Esophagus (tissue), 2 donors: ENCODE results near the gene PRIMPOL. TPM values are rescaled to one million over a fixed set of nuclear protein-coding genes. Genes with fewer than 3 reads are reported as not detected.
A peak's percentile ranks its signal among the peaks of the same experiment; 100 is the strongest.

Experiments used
- H3K27ac ChIP-seq, 2 donors: one replicate each; pipeline ENCODE4 v1.5.1; 2013; ENCODE audit warnings: low read depth in 2 of 2, mild to moderate bottlenecking in 2 of 2, inconsistent platforms in 1 of 2, low read length in 1 of 2, moderate library complexity in 1 of 2
- H3K27me3 ChIP-seq, 2 donors: one replicate each; pipeline ENCODE4 v1.6.1; 2013; ENCODE audit warnings: low read length in 2 of 2, control low read depth in 1 of 2, mild to moderate bottlenecking in 1 of 2; ENCODE audit not compliant: insufficient read depth in 2 of 2, control insufficient read depth in 1 of 2
- H3K36me3 ChIP-seq, 2 donors: one replicate each; pipeline ENCODE4 v1.6.1; 2013; ENCODE audit warnings: low read length in 1 of 2; ENCODE audit not compliant: control insufficient read depth in 2 of 2, insufficient read depth in 2 of 2
- H3K4me1 ChIP-seq, 2 donors: one replicate each; pipeline ENCODE4 v1.6.1; 2013; ENCODE audit warnings: low read length in 1 of 2; ENCODE audit not compliant: control insufficient read depth in 2 of 2, insufficient read depth in 2 of 2
- H3K4me3 ChIP-seq, 2 donors: one replicate each; pipeline ENCODE4 v1.5.1; 2013; ENCODE audit warnings: low read length in 2 of 2, mild to moderate bottlenecking in 2 of 2, low read depth in 1 of 2, moderate library complexity in 1 of 2
- H3K9me3 ChIP-seq, 2 donors: one replicate each; pipeline ENCODE4 v1.6.1; 2013; ENCODE audit warnings: mild to moderate bottlenecking in 2 of 2, low read depth in 1 of 2, low read length in 1 of 2, moderate library complexity in 1 of 2; ENCODE audit not compliant: control insufficient read depth in 2 of 2, insufficient read depth in 1 of 2
- WGBS, 2 donors: extraction: QIAGEN DNeasy Blood & Tissue Kit; methylation state at CpG; one replicate each; pipeline ENCODE4 v1.1.7; 2013; 5-methylcytosine and 5-hydroxymethylcytosine counted together
- polyA plus RNA-seq, 2 donors: library from polyadenylated mRNA; stranded (reverse); fragments of 200-250 nt; gene quantifications; one replicate each; pipeline ENCODE4 v1.2.3, GENCODE V29; 2013
- donor health status: healthy with polysubstance abuse.
- donor health status: Bipolar disorder and iron deficiency.

The PRIMPOL gene
- polyA plus RNA-seq, 2 donors = 5.9 to 27.3 TPM

DNA sequence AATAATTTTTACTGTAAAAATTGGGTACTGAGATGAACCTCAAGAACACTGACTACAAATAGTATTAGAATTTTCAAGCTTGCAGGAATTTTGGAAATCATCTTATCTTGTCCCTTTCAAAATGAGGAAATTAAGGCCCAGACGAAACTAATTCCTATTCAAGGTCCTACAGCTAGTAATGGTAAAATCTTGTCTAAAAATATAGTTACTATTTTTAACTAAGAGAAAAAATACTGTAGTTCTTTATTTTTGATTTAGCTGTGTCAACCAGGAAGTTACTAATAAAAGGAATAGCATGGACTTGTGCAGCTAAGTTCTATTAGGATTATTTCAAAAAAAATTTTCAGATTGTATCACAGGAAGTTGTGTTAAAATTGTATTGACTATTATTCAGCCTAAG is 12.7 kb downstream of the PRIMPOL start:
- Histone ChIP-seq H3K4me3 (no peak overlapping the region), H3K4me1 (no peaks in the 10 kb centered on the region), H3K27ac (no peak overlapping the region), H3K9me3 (no peaks in the 10 kb centered on the region), H3K36me3 (peaks cover 0 to 8% of the 10 kb centered on the region in 2 donors), H3K27me3 (no peaks in the 10 kb centered on the region)
- WGBS, 2 donors = 75 to 81% methylated on average over 1 of the region's 1 CpG

DNA sequence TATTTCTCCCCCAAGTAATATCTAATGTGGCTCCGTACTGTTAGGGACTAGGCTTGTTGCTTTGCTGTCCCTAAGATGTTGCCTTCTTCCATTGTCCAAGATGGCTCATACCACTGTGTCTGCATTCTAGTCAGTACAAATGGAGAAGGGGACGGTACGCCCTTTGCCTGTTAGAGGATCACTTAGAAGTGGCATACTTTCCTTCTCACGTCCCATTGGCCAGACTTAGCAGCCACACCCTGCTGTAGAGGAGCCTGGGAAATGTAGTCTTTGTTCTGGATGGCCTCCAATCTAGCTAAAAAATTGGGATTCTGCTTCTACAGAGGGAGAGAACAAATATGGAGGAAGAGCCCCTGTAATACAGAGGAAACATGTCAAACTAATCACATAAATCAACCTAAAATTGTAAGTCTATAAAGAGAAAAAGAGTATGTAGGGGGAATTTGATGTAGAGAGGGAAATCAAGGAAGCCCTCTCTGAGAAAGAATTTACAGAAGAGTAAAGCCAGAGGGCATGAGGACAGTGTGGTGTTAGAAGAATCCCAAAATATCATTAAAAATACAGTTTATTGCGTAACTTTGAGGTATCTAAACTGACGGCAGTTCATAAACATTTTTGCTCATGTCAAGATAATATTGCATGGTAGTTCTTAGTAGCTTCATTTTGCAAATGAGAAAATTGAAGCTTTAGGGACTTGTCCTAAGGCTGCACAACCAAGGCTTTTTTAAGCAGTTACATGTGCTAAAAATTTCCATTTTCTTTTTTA is 15.1 kb downstream of the PRIMPOL start:
- no peaks in the 10 kb centered on the region for H3K9me3 ChIP-seq
- peaks cover 0 to 11% of the 10 kb centered on the region in 2 donors for H3K36me3 ChIP-seq
- H3K4me3 ChIP-seq = no peak overlapping the region
- H3K4me1 ChIP-seq = peaks cover 0 to 3% of the 10 kb centered on the region in 2 donors
- 71 to 75% methylated on average over 6 of the region's 6 CpGs for WGBS, 2 donors
- no peak overlapping the region for H3K27ac ChIP-seq
- no peaks in the 10 kb centered on the region for H3K27me3 ChIP-seq

DNA sequence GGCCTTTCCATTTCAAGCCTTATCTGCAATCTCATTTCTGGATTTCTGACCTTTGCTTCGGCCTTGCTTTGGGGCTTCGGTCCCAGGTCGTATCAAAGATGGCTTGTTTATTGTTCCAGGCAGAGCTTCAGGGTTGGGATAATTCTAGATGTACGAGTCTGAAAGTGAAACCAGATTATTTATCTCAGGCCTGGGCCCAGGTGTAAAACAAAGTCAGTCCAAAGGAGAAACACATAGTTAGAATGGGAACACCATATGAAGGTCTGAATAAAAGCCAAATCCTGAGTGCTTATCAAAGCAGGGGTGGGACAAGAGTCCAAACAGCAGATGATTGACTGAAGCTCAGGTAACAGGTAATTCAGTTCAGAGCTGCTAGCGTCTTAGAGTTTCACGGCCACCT is 17.1 kb downstream of the PRIMPOL start:
- 63 to 85% methylated on average over 6 of the region's 6 CpGs for WGBS, 2 donors
- Histone ChIP-seq H3K4me1 (peaks cover 0 to 4% of the 10 kb centered on the region in 2 donors), H3K9me3 (no peaks in the 10 kb centered on the region), H3K36me3 (peaks cover 0 to 11% of the 10 kb centered on the region in 2 donors), H3K4me3 (no peak overlapping the region), H3K27me3 (no peaks in the 10 kb centered on the region), H3K27ac (no peak overlapping the region)

DNA sequence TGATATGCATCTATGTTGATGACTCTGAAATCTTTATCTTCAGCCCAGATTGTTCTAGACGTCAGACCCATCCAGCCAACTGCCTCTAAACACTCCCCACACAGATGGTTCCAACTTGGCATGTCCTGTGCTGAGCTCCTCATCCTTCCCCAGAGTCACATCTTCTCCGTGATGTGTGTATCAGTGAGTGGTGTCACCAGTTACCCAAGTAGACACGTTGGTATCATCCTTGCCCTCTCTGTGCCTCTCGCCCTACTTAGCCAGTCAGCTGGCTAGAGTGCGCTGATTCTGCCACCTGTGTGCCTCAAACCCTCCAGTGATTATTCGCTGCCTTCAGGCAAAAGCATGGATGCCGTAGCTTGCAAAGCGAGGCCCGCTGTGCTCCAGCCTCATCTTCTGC is 18.6 kb downstream of the PRIMPOL start:
- WGBS, 2 donors = 93 to 95% methylated on average over 9 of the region's 9 CpGs
- Histone ChIP-seq H3K4me1 (peaks cover 0 to 4% of the 10 kb centered on the region in 2 donors), H3K36me3 (peaks cover 7 to 18% of the 10 kb centered on the region in 2 donors), H3K4me3 (no peak overlapping the region), H3K9me3 (no peaks in the 10 kb centered on the region), H3K27me3 (no peaks in the 10 kb centered on the region), H3K27ac (no peak overlapping the region)

DNA sequence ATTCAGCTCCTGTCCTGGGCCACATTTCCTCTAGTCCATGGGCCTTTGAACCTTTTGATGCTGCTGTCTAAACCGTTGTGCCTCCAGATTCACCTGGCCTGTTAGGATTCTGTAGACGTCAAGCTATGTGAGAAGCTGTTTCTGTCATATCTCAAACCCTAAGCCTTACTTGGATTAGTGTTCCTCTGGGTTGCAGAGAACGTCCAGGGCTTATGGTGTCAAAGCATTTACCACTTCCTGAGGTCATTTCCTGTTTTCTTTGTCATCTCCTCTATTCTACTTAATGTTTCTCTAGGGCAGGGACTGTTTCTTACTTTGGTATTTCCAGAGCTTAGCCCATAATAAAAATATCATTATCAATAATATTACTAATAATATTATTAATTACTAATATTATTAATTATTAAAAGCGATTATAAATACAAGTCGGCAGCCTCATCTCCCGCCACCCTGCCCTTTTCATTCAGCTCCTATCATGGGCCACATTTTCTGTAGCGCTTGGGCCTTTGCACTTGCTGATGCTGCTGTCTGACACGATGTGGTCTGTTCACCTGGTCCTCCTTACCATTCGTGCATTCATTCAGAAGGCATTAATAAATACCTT is 19.1 kb downstream of the PRIMPOL start:
- Histone ChIP-seq H3K27ac (peak overlapping the region in 1 of 2 donors; percentile 39), H3K27me3 (no peaks in the 10 kb centered on the region), H3K9me3 (no peaks in the 10 kb centered on the region), H3K36me3 (peaks cover 7 to 18% of the 10 kb centered on the region in 2 donors), H3K4me3 (no peak overlapping the region), H3K4me1 (peaks cover 0 to 4% of the 10 kb centered on the region in 2 donors)
- WGBS, 2 donors = 81% methylated on average over 9 of the region's 9 CpGs

DNA sequence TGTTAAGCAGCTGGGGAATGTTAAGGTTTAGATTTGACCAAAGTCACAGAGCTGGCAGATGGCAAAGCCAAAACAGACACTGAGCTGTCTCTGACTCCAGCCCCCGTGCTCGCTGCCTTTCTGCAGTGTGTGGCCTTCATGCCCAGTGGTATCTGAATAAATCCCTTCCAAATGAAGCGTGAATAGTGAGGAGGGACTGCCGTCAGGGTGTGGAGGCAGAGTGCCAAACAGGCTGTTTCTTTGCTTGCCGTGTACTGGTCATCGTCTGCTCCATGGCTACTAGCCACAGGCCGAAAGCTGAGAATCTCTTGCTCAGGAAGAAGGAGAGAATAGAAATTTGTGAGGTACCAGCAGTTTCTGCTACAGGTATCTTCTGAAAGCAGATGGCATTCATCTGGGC is 19.7 kb downstream of the PRIMPOL start:
- H3K4me3 ChIP-seq = no peak overlapping the region
- WGBS, 2 donors = 69 to 78% methylated on average over 7 of the region's 7 CpGs
- peaks cover 7 to 21% of the 10 kb centered on the region in 2 donors for H3K36me3 ChIP-seq
- H3K4me1 ChIP-seq = peaks cover 0 to 4% of the 10 kb centered on the region in 2 donors
- H3K27ac ChIP-seq = no peak overlapping the region
- no peaks in the 10 kb centered on the region for H3K27me3 ChIP-seq
- H3K9me3 ChIP-seq = no peaks in the 10 kb centered on the region

DNA sequence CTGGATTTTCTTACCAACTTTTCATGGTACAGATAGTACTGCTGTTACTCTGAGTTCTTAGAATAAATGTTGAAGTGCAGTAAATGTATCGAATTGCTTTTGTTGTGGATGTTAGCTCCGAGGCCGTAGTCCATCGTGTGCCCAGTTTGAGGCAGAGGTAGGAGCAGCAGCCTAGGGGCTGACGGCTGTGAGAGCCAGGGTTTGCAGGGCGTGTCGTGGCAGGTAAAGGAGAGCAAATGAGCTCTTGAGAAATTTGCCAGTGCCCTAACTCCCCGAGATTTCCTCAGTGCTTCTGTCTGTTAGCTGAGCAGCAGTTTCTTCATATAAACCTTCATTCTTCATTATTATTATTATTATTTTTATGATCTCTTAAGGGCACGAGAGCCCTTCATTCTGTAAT is 21.6 kb downstream of the PRIMPOL start:
- Histone ChIP-seq H3K27me3 (no peaks in the 10 kb centered on the region), H3K4me3 (no peak overlapping the region), H3K4me1 (peaks cover 0 to 4% of the 10 kb centered on the region in 2 donors), H3K27ac (no peak overlapping the region), H3K36me3 (peaks cover 7 to 21% of the 10 kb centered on the region in 2 donors), H3K9me3 (no peaks in the 10 kb centered on the region)
- WGBS, 2 donors = 52 to 62% methylated on average over 9 of the region's 9 CpGs

DNA sequence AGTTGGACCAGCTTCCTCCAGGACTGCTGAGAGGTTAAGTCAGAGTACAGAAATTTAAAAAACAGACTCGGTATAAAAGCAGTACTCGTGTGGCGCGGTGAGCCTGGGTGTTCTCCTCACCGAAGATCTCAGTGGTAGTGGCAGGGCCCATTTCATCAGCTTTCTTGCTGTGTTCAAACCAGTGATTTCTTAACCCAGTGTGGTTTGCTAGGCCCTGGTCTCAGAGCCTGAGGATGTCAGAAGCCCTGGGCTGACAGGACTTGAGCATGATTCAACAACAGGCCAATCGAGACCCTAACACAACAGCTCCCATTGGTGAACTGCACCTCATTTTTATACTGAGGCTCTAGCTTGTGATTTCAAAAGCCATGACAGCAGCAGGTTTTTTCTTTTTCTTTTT is 23.2 kb downstream of the PRIMPOL start:
- Histone ChIP-seq H3K27me3 (no peaks in the 10 kb centered on the region), H3K36me3 (peaks cover 7 to 14% of the 10 kb centered on the region in 2 donors), H3K4me1 (peaks cover 0 to 4% of the 10 kb centered on the region in 2 donors), H3K9me3 (no peaks in the 10 kb centered on the region), H3K27ac (no peak overlapping the region), H3K4me3 (no peak overlapping the region)
- WGBS, 2 donors = 95% methylated on average over 6 of the region's 6 CpGs

DNA sequence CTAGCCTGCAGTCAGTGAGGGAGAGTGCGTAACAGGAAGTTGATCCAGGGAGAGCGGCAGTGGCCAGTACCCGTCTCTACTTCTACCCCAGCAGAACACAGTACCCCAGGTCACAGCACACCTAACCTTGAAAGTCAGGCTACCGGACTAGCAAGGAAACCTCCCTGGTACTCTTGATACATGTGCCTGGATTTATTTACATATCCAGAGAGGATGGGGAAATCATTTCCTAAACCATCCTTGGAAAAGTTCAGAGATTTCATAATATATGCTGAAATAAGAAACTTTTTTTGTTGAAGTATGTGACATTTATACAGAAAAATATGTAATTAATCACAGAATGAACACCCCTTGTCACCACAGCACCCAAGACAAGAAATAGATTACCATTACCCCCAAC is 24.5 kb downstream of the PRIMPOL start:
- H3K4me1 ChIP-seq = peaks cover 0 to 2% of the 10 kb centered on the region in 2 donors
- no peaks in the 10 kb centered on the region for H3K9me3 ChIP-seq
- no peak overlapping the region for H3K4me3 ChIP-seq
- WGBS, 2 donors = 95 to 96% methylated on average over 4 of the region's 4 CpGs
- no peak overlapping the region for H3K27ac ChIP-seq
- peaks cover 7 to 11% of the 10 kb centered on the region in 2 donors for H3K36me3 ChIP-seq
- H3K27me3 ChIP-seq = no peaks in the 10 kb centered on the region
